ENCODE results near the gene G3BP1.
"Not testable (repeated sequence)": the region's sequence is repeated elsewhere in the genome, so short reads cannot be mapped to it uniquely, and the experiment has no call there.

G3BP1 gene

GRCh38 chr5:151772846-151773561 is 1.2 kb downstream of the G3BP1 start:
- peak overlapping the region; percentile 90 to 94 for H3K4me3 ChIP-seq (ENCODE audit: low read depth in 1 of 2, low read length in 2 of 2)
- peaks cover 21 to 33% of the 10 kb centered on the region in 2 donors for H3K4me1 ChIP-seq (ENCODE audit: control insufficient read depth in 1 of 2, insufficient read depth in 2 of 2, low read length in 2 of 2)
- H3K36me3 ChIP-seq (ENCODE audit: control insufficient read depth in 1 of 2, insufficient read depth in 2 of 2, low read length in 2 of 2) = peaks cover 0 to 2% of the 10 kb centered on the region in 2 donors
- no peaks in the 10 kb centered on the region for H3K9me3 ChIP-seq (ENCODE audit: control insufficient read depth in 1 of 2, low read length in 2 of 2)
- peak overlapping the region; percentile 88 for H3K27ac ChIP-seq (ENCODE audit: low read depth, low read length)
- peak overlapping the region; percentile 73 to 94 for H3K9ac ChIP-seq (ENCODE audit: low read depth in 1 of 2, low read length in 2 of 2)
- H3K27me3 ChIP-seq (ENCODE audit: control insufficient read depth in 1 of 2, insufficient read depth in 2 of 2, low read length in 2 of 2) = no peaks in the 10 kb centered on the region

- Histone ChIP-seq H3K9me3 (ENCODE audit: control insufficient read depth in 1 of 2, low read length in 2 of 2) (no peaks in the 10 kb centered on the region), H3K27ac (ENCODE audit: low read depth, low read length) (no peak overlapping the region), H3K4me3 (ENCODE audit: low read depth in 1 of 2, low read length in 2 of 2) (peak overlapping the region; percentile 90 to 94), H3K9ac (ENCODE audit: low read depth in 1 of 2, low read length in 2 of 2) (peak overlapping the region in 1 of 2 donors; percentile 73), H3K4me1 (ENCODE audit: control insufficient read depth in 1 of 2, insufficient read depth in 2 of 2, low read length in 2 of 2) (peaks cover 21 to 33% of the 10 kb centered on the region in 2 donors), H3K27me3 (ENCODE audit: control insufficient read depth in 1 of 2, insufficient read depth in 2 of 2, low read length in 2 of 2) (no peaks in the 10 kb centered on the region), H3K36me3 (ENCODE audit: control insufficient read depth in 1 of 2, insufficient read depth in 2 of 2, low read length in 2 of 2) (peaks cover 0 to 2% of the 10 kb centered on the region in 2 donors)
Observed at GRCh38 chr5:151773951-151774350, 2.2 kb downstream of the G3BP1 start.

GRCh38 chr5:151775025-151775606 is 3.4 kb downstream of the G3BP1 start:
- Histone ChIP-seq H3K4me1 (ENCODE audit: control insufficient read depth in 1 of 2, insufficient read depth in 2 of 2, low read length in 2 of 2) (peaks cover 21 to 42% of the 10 kb centered on the region in 2 donors), H3K27ac (ENCODE audit: low read depth, low read length) (no peak overlapping the region)

GRCh38 chr5:151779531-151780125 is 7.9 kb downstream of the G3BP1 start:
- Histone ChIP-seq H3K4me3 (ENCODE audit: low read depth in 1 of 2, low read length in 2 of 2) (no peak overlapping the region), H3K4me1 (ENCODE audit: control insufficient read depth in 1 of 2, insufficient read depth in 2 of 2, low read length in 2 of 2) (peaks cover 14 to 41% of the 10 kb centered on the region in 2 donors), H3K9me3 (ENCODE audit: control insufficient read depth in 1 of 2, low read length in 2 of 2) (no peaks in the 10 kb centered on the region), H3K9ac (ENCODE audit: low read depth in 1 of 2, low read length in 2 of 2) (no peak overlapping the region), H3K27me3 (ENCODE audit: control insufficient read depth in 1 of 2, insufficient read depth in 2 of 2, low read length in 2 of 2) (no peaks in the 10 kb centered on the region), H3K27ac (ENCODE audit: low read depth, low read length) (no peak overlapping the region), H3K36me3 (ENCODE audit: control insufficient read depth in 1 of 2, insufficient read depth in 2 of 2, low read length in 2 of 2) (peaks cover 0 to 2% of the 10 kb centered on the region in 2 donors)

More at GRCh38 chr5:151775025-151775606, 3.4 kb downstream of the G3BP1 start:
- H3K36me3 ChIP-seq (ENCODE audit: control insufficient read depth in 1 of 2, insufficient read depth in 2 of 2, low read length in 2 of 2) = peaks cover 0 to 2% of the 10 kb centered on the region in 2 donors
- H3K4me3 ChIP-seq (ENCODE audit: low read depth in 1 of 2, low read length in 2 of 2) = no peak overlapping the region
- no peaks in the 10 kb centered on the region for H3K9me3 ChIP-seq (ENCODE audit: control insufficient read depth in 1 of 2, low read length in 2 of 2)
- H3K9ac ChIP-seq (ENCODE audit: low read depth in 1 of 2, low read length in 2 of 2) = peak overlapping the region in 1 of 2 donors; percentile 15
- no peaks in the 10 kb centered on the region for H3K27me3 ChIP-seq (ENCODE audit: control insufficient read depth in 1 of 2, insufficient read depth in 2 of 2, low read length in 2 of 2)

GRCh38 chr5:151780348-151780747 is 8.6 kb downstream of the G3BP1 start:
- no peaks in the 10 kb centered on the region for H3K9me3 ChIP-seq (ENCODE audit: control insufficient read depth in 1 of 2, low read length in 2 of 2)
- H3K36me3 ChIP-seq (ENCODE audit: control insufficient read depth in 1 of 2, insufficient read depth in 2 of 2, low read length in 2 of 2) = peaks cover 0 to 2% of the 10 kb centered on the region in 2 donors
- H3K4me3 ChIP-seq (ENCODE audit: low read depth in 1 of 2, low read length in 2 of 2) = no peak overlapping the region
- no peak overlapping the region for H3K9ac ChIP-seq (ENCODE audit: low read depth in 1 of 2, low read length in 2 of 2)
- no peak overlapping the region for H3K27ac ChIP-seq (ENCODE audit: low read depth, low read length)
- peaks cover 12 to 38% of the 10 kb centered on the region in 2 donors for H3K4me1 ChIP-seq (ENCODE audit: control insufficient read depth in 1 of 2, insufficient read depth in 2 of 2, low read length in 2 of 2)
- H3K27me3 ChIP-seq (ENCODE audit: control insufficient read depth in 1 of 2, insufficient read depth in 2 of 2, low read length in 2 of 2) = no peaks in the 10 kb centered on the region

GRCh38 chr5:151781201-151781600 is 9.4 kb downstream of the G3BP1 start:
- peaks cover 9 to 30% of the 10 kb centered on the region in 2 donors for H3K4me1 ChIP-seq (ENCODE audit: control insufficient read depth in 1 of 2, insufficient read depth in 2 of 2, low read length in 2 of 2)
- no peak overlapping the region for H3K27ac ChIP-seq (ENCODE audit: low read depth, low read length)
- no peak overlapping the region for H3K9ac ChIP-seq (ENCODE audit: low read depth in 1 of 2, low read length in 2 of 2)
- no peaks in the 10 kb centered on the region for H3K27me3 ChIP-seq (ENCODE audit: control insufficient read depth in 1 of 2, insufficient read depth in 2 of 2, low read length in 2 of 2)
- no peaks in the 10 kb centered on the region for H3K9me3 ChIP-seq (ENCODE audit: control insufficient read depth in 1 of 2, low read length in 2 of 2)
- H3K36me3 ChIP-seq (ENCODE audit: control insufficient read depth in 1 of 2, insufficient read depth in 2 of 2, low read length in 2 of 2) = peaks cover 0 to 2% of the 10 kb centered on the region in 2 donors
- no peak overlapping the region for H3K4me3 ChIP-seq (ENCODE audit: low read depth in 1 of 2, low read length in 2 of 2)

- H3K27me3 ChIP-seq (ENCODE audit: control insufficient read depth in 1 of 2, insufficient read depth in 2 of 2, low read length in 2 of 2); H3K9me3 ChIP-seq (ENCODE audit: control insufficient read depth in 1 of 2, low read length in 2 of 2); H3K9ac ChIP-seq (ENCODE audit: low read depth in 1 of 2, low read length in 2 of 2); H3K4me3 ChIP-seq (ENCODE audit: low read depth in 1 of 2, low read length in 2 of 2); H3K27ac ChIP-seq (ENCODE audit: low read depth, low read length): not testable (repeated sequence)
- peaks cover 9 to 29% of the 10 kb centered on the region in 2 donors for H3K4me1 ChIP-seq (ENCODE audit: control insufficient read depth in 1 of 2, insufficient read depth in 2 of 2, low read length in 2 of 2)
- H3K36me3 ChIP-seq (ENCODE audit: control insufficient read depth in 1 of 2, insufficient read depth in 2 of 2, low read length in 2 of 2) = peaks cover 0 to 15% of the 10 kb centered on the region in 2 donors
Observed at GRCh38 chr5:151783664-151784063, 11.9 kb downstream of the G3BP1 start.

GRCh38 chr5:151784141-151784540 is 12.4 kb downstream of the G3BP1 start:
- H3K27me3 ChIP-seq (ENCODE audit: control insufficient read depth in 1 of 2, insufficient read depth in 2 of 2, low read length in 2 of 2) = no peaks in the 10 kb centered on the region
- H3K36me3 ChIP-seq (ENCODE audit: control insufficient read depth in 1 of 2, insufficient read depth in 2 of 2, low read length in 2 of 2) = peaks cover 0 to 19% of the 10 kb centered on the region in 2 donors
- H3K4me1 ChIP-seq (ENCODE audit: control insufficient read depth in 1 of 2, insufficient read depth in 2 of 2, low read length in 2 of 2) = peaks cover 9 to 26% of the 10 kb centered on the region in 2 donors
- no peaks in the 10 kb centered on the region for H3K9me3 ChIP-seq (ENCODE audit: control insufficient read depth in 1 of 2, low read length in 2 of 2)
- H3K4me3 ChIP-seq (ENCODE audit: low read depth in 1 of 2, low read length in 2 of 2) = no peak overlapping the region
- H3K9ac ChIP-seq (ENCODE audit: low read depth in 1 of 2, low read length in 2 of 2) = no peak overlapping the region
- no peak overlapping the region for H3K27ac ChIP-seq (ENCODE audit: low read depth, low read length)

GRCh38 chr5:151786468-151786867 is 14.7 kb downstream of the G3BP1 start:
- H3K4me3 ChIP-seq (ENCODE audit: low read depth in 1 of 2, low read length in 2 of 2) = no peak overlapping the region
- H3K9me3 ChIP-seq (ENCODE audit: control insufficient read depth in 1 of 2, low read length in 2 of 2) = no peaks in the 10 kb centered on the region
- peaks cover 9 to 13% of the 10 kb centered on the region in 2 donors for H3K4me1 ChIP-seq (ENCODE audit: control insufficient read depth in 1 of 2, insufficient read depth in 2 of 2, low read length in 2 of 2)
- no peaks in the 10 kb centered on the region for H3K27me3 ChIP-seq (ENCODE audit: control insufficient read depth in 1 of 2, insufficient read depth in 2 of 2, low read length in 2 of 2)
- H3K27ac ChIP-seq (ENCODE audit: low read depth, low read length) = no peak overlapping the region
- no peak overlapping the region for H3K9ac ChIP-seq (ENCODE audit: low read depth in 1 of 2, low read length in 2 of 2)
- peaks cover 7 to 37% of the 10 kb centered on the region in 2 donors for H3K36me3 ChIP-seq (ENCODE audit: control insufficient read depth in 1 of 2, insufficient read depth in 2 of 2, low read length in 2 of 2)

- peaks cover 4 to 9% of the 10 kb centered on the region in 2 donors for H3K4me1 ChIP-seq (ENCODE audit: control insufficient read depth in 1 of 2, insufficient read depth in 2 of 2, low read length in 2 of 2)
- H3K4me3 ChIP-seq (ENCODE audit: low read depth in 1 of 2, low read length in 2 of 2) = no peak overlapping the region
- H3K27ac ChIP-seq (ENCODE audit: low read depth, low read length) = no peak overlapping the region
- no peak overlapping the region for H3K9ac ChIP-seq (ENCODE audit: low read depth in 1 of 2, low read length in 2 of 2)
- no peaks in the 10 kb centered on the region for H3K9me3 ChIP-seq (ENCODE audit: control insufficient read depth in 1 of 2, low read length in 2 of 2)
- peaks cover 8 to 51% of the 10 kb centered on the region in 2 donors for H3K36me3 ChIP-seq (ENCODE audit: control insufficient read depth in 1 of 2, insufficient read depth in 2 of 2, low read length in 2 of 2)
- no peaks in the 10 kb centered on the region for H3K27me3 ChIP-seq (ENCODE audit: control insufficient read depth in 1 of 2, insufficient read depth in 2 of 2, low read length in 2 of 2)
Observed at GRCh38 chr5:151787817-151788216, 16.1 kb downstream of the G3BP1 start.

All from duodenal mucosa (tissue), 2 donors.